ENCODE data around the gene CCDC13.

CCDC13 gene

GRCh38 chr3:42732196-42732828 lies 40.7 kb downstream of the CCDC13 start:
- Mint-ChIP-seq H3K4me1 (ENCODE audit: low read depth in 2 of 2) (no peaks in the 10 kb centered on the region), H3K27ac (no peak overlapping the region), H3K4me3 (no peak overlapping the region), H3K27me3 (peaks cover 0 to 14% of the 10 kb centered on the region in 2 donors), H3K36me3 (ENCODE audit: insufficient read depth) (no peaks in the 10 kb centered on the region), H3K9me3 (no peaks in the 10 kb centered on the region)
- DNase-seq (no peak), ATAC-seq (replicated peaks) (no peak)

DNA sequence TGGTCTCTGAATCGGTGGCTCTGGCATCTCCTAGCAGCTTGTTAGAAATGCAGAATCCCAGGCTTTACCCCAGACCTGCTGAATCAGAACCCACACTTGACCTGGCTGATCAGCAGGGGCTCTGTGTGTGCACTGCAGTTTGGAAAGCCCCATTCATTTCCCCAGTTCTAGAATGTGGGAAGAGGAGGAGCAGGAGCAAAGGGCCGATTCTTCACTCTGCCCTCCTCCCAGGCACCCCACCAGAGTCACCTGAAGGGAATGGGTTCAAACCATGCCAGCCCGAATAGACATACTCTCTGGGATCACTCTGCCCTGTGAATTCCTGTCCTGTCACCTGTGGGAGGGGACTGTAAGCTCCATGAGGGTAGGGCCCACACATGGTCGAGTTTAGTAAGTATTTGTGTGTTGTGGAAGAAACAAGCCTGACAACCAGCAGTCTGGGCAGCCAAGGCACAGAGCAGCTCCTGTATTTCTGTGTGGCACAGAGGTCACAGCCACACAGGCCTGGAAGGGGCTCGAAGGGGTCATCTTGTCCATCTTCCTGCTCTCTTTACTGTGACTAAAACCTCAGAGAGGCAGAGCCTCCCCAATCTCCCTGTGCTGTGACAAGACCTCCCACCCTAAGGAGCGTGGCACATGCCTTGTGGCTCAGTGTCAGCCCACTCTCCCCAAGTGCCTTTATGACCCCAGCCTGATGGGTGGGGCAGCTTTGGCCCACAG lies 41.4 kb downstream of the CCDC13 start:
- DNase-seq (no peak), ATAC-seq (replicated peaks) (no peak)
- Mint-ChIP-seq H3K27me3 (peaks cover 0 to 14% of the 10 kb centered on the region in 2 donors), H3K4me3 (no peak overlapping the region), H3K4me1 (ENCODE audit: low read depth in 2 of 2) (no peaks in the 10 kb centered on the region), H3K36me3 (ENCODE audit: insufficient read depth) (no peaks in the 10 kb centered on the region), H3K9me3 (no peaks in the 10 kb centered on the region), H3K27ac (no peak overlapping the region)

DNA sequence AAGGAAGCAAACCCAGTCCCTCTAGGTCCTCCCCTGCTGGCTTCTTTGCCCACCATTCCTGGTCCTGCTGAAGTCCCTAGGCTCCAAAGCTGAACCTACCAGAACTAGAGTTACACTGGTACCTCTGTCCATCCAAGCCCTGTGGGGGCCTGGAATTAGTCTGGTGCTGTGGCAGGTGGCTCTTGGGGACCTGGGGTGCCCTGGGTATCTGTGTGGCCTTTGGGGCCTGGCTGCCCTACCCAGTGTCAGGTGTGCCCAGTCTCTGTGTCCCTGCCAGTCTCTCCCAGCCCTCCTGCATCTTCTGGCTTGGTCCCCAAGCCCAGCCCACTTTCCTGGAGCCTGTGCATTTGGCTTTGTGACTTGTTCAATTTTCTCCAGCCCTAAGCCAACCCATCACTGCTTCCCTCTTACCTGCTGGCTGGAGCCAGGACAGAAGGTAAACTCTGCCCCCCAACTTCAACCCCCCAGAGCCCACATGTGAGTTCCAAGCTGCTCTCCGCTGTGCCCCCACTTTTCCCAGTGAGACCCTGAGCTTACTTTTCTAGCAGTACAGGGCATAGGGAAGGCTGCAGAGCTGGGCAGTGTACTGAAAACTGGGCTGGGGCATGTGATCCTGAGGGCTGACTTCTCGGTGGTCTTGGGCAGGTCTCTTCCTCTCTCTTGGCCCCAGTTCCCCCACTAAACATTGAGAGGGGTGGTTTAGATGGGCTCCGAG lies 42.2 kb downstream of the CCDC13 start:
- no peak for ATAC-seq (replicated peaks)

GRCh38 chr3:42730294-42730693 lies 42.8 kb downstream of the CCDC13 start:
- ATAC-seq (replicated peaks): no peak
- DNase-seq: no peak
- Mint-ChIP-seq H3K9me3 (no peaks in the 10 kb centered on the region), H3K27ac (no peak overlapping the region), H3K4me3 (no peak overlapping the region), H3K27me3 (peaks cover 10 to 22% of the 10 kb centered on the region in 2 donors), H3K4me1 (ENCODE audit: low read depth in 2 of 2) (no peaks in the 10 kb centered on the region), H3K36me3 (ENCODE audit: insufficient read depth) (no peaks in the 10 kb centered on the region)

More for the DNA sequence above, 42.2 kb downstream of the CCDC13 start:
- DNase-seq: no peak
- H3K27ac Mint-ChIP-seq: no peak overlapping the region
- no peaks in the 10 kb centered on the region for H3K4me1 Mint-ChIP-seq (ENCODE audit: low read depth in 2 of 2)
- no peak overlapping the region for H3K4me3 Mint-ChIP-seq
- no peaks in the 10 kb centered on the region for H3K36me3 Mint-ChIP-seq (ENCODE audit: insufficient read depth)
- no peaks in the 10 kb centered on the region for H3K9me3 Mint-ChIP-seq
- peaks cover 5 to 17% of the 10 kb centered on the region in 2 donors for H3K27me3 Mint-ChIP-seq

DNA sequence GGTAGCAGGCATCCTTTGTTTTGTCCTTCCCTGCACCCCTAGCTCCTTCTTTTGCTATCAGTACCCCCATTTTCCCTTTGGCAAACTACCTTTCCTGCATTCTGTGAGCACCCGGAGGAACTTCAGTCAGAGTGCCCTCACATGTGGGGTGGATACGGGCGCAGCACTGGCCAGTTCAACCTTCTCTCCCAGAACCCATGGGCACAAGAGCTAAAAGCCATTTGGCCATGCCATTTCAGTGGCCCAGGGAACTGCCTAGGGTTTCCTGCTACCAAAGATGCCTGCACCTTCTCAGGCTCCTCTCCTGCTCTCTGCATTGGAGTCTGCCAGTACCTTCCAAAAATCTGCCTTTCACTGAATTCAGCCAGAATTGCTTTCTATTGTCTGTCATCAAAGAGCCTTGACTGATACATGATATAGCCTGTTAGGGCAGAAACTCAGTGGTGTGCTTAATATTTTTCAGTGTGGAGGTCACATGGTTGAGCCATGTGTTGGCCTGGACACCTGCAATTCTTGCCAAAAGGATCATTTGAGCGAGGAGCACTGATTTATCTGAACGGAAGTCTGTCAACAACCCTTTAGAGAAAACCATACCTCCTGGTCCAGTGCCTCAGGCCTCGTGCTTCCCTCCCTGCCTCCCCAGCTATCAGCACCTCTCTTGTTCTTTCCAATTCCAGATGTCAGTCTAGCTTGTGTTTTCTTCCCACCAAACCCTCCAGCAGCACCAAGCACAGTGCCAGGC lies 43.5 kb downstream of the CCDC13 start:
- Mint-ChIP-seq H3K9me3 (no peaks in the 10 kb centered on the region), H3K27ac (no peak overlapping the region), H3K27me3 (peaks cover 10 to 24% of the 10 kb centered on the region in 2 donors), H3K36me3 (ENCODE audit: insufficient read depth) (no peaks in the 10 kb centered on the region), H3K4me3 (no peak overlapping the region), H3K4me1 (ENCODE audit: low read depth in 2 of 2) (no peaks in the 10 kb centered on the region)
- ATAC-seq (replicated peaks) (no peak), DNase-seq (no peak)

DNA sequence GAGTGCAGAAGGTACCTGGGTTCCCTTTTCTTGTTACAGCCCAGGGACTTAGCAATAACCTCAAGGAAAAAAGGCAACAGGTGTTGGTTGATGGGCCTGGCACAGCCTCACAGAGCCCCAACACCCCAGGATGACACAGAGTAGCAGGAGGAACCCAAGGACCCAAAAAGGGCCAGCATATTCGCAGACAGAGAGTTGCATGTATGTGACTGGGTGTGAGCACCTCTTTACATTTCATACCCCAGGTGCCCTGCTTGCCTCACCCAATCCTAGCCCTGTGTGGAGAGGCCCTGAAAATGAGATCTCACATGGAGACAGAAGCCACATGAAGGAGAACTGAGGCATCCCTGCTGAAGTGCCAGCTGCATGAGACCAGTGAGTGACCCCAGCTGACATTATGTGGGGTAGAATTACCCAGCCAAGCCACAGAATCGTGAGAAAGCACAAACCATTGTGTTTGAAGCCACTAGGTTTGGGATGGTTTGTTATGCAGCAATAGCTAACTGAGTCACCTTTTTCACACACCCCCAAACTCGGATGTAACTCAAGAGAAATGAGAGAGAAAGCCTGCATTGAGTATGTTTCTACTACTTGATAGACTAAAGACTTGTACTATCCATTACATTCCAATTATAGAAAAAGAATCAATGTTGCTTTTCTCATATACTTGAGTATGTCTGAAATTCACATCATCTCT lies 44.2 kb downstream of the CCDC13 start:
- Mint-ChIP-seq H3K36me3 (ENCODE audit: insufficient read depth) (no peaks in the 10 kb centered on the region), H3K27ac (no peak overlapping the region), H3K9me3 (no peaks in the 10 kb centered on the region), H3K27me3 (peaks cover 16 to 32% of the 10 kb centered on the region in 2 donors), H3K4me3 (no peak overlapping the region), H3K4me1 (ENCODE audit: low read depth in 2 of 2) (no peaks in the 10 kb centered on the region)
- ATAC-seq (replicated peaks) (no peak), DNase-seq (no peak)

DNA sequence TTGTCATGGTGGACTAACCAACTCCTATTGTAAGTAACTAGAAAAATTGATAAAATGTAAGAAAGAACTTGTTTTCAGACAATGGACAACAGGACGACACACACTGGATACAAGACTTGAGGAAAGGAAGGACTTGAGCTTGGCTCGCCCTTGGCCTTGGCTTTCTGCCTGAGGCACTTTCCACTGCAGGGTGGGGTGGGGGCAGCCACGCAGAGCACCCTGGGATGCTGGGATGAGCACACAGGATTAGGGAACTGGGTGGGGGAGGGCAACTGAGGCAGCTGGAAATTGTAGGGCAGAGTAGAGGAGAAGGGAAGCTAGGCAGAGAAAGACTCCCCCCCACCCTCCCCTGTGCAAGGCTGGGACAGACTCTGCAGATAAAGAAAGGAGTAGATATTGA lies 45.0 kb downstream of the CCDC13 start:
- H3K36me3 Mint-ChIP-seq (ENCODE audit: insufficient read depth): no peaks in the 10 kb centered on the region
- ATAC-seq (replicated peaks): no peak
- no peak overlapping the region for H3K27ac Mint-ChIP-seq
- no peak overlapping the region for H3K4me3 Mint-ChIP-seq
- H3K4me1 Mint-ChIP-seq (ENCODE audit: low read depth in 2 of 2): no peaks in the 10 kb centered on the region
- DNase-seq: no peak
- H3K27me3 Mint-ChIP-seq: peaks cover 20 to 38% of the 10 kb centered on the region in 2 donors
- H3K9me3 Mint-ChIP-seq: no peaks in the 10 kb centered on the region

DNA sequence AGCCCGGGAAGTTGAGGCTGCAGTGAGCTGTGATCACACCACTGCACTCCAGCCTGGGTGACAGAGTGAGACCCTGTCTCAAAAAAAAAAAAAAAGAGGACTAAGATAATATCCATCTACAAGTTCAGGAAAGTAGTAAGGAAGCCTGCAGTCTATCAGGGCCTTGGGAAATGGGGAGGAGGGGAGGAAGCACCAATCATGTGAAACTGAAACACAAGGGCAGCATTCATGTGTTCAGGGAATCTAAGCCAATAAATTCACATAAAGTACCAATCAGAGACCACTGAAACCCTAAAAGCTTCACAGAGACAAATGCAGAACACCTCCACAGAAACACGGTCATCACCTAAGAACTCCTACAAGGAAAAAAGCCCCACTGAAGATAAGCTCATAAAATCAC lies 47.6 kb downstream of the CCDC13 start:
- H3K9me3 Mint-ChIP-seq: no peaks in the 10 kb centered on the region
- H3K4me3 Mint-ChIP-seq: no peak overlapping the region
- peaks cover 25 to 41% of the 10 kb centered on the region in 2 donors for H3K27me3 Mint-ChIP-seq
- no peak for ATAC-seq (replicated peaks)
- no peaks in the 10 kb centered on the region for H3K4me1 Mint-ChIP-seq (ENCODE audit: low read depth in 2 of 2)
- no peak overlapping the region for H3K27ac Mint-ChIP-seq
- no peak for DNase-seq
- no peaks in the 10 kb centered on the region for H3K36me3 Mint-ChIP-seq (ENCODE audit: insufficient read depth)

- Mint-ChIP-seq H3K36me3 (ENCODE audit: insufficient read depth) (no peaks in the 10 kb centered on the region), H3K4me3 (no peak overlapping the region), H3K4me1 (ENCODE audit: low read depth in 2 of 2) (no peaks in the 10 kb centered on the region), H3K9me3 (no peaks in the 10 kb centered on the region), H3K27me3 (peaks cover 33 to 34% of the 10 kb centered on the region in 2 donors), H3K27ac (no peak overlapping the region)
- DNase-seq (no peak), ATAC-seq (replicated peaks) (no peak)
Observed at GRCh38 chr3:42723219-42723618, 49.8 kb downstream of the CCDC13 start.

All from effector memory CD8-positive, alpha-beta T cell (primary cell).